Posterior cingulate gyrus (tissue), 11 donors: ENCODE data around the gene EWSR1.

Source experiments
- DNase-seq, 10 donors: peaks; one replicate each; pipeline versions ENCODE4 v3.0.0 to v3.0.0-alpha.2; 2020 to 2021; ENCODE audit warnings: mixed read lengths in 3 of 10
- intact Hi-C: fragments of 100-400 bp; cut with DNase I; formaldehyde crosslinking; loops from one replicate; pipeline ENCODE4 v1.15.1; 2023

The EWSR1 gene

DNA sequence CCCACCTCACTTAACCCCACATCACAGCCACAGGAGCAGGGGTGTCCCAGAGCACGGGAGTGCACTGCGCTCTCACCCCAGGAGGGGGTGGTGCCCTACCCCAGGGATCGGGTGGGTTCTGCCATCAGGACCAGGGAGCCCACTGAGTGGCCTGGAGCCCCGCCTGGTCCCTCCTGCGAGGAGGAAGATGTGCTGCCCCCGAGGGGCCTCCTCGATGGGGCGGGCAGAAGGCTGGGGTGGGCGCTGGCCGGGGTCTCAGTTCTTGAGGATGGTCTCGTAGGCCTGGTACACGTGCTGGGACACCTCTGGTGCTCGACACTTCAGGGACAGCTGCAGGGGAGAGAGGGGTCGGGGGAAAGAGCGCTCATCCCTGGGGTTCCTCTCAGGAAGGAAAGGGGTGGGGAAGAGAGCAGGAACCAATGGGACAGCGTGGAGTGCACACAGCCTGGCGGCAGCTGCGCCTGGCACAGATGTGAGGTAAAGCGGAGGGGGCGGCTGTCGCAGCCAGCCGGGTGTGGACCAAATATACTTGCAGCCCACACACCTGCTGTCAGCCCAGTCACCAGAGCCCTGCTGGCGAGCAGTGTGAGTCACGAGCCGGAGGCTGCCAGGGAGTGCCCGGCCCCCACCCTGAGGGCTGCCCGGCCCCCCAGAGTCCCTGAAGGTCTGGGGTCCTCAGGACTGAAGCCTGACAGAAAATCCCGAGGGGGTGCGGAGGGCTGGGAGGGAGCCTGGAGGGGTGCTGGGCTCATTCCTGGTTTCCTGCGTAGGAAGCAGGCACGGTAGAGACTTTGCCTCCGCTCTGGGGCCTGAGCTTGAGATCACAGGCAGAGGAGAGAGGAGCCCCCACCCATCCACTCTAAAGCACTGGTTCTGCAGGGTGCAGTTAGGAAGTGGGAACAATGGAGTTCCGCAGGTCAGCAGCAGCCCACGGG lies 60.8 kb downstream of the EWSR1 start:
- DNase-seq = peak in 8 of 10 donors; percentile 67 to 96 (median 78)
- intact Hi-C loops = no loop called here

DNA sequence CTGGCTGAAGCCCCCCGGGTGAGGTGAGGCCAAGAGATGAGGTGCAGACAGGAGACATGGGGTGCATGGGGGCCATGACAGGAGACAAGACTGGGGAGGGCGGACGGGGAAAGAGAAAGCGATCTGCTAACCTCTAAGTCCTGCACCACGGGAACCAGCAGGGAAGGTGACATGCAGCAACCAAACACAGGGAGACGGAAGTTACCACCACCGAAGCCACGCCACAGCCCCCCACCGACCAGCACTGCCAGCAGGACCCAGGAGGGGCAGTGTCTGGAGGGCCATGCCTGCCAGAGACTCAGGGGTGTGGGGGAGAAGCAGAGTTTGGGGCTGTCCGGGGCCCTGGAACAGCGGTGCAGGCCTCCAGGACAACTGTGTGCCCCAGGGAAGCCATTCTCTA lies 61.5 kb downstream of the EWSR1 start:
- no peak for DNase-seq
- intact Hi-C loops = no loop called here

DNA sequence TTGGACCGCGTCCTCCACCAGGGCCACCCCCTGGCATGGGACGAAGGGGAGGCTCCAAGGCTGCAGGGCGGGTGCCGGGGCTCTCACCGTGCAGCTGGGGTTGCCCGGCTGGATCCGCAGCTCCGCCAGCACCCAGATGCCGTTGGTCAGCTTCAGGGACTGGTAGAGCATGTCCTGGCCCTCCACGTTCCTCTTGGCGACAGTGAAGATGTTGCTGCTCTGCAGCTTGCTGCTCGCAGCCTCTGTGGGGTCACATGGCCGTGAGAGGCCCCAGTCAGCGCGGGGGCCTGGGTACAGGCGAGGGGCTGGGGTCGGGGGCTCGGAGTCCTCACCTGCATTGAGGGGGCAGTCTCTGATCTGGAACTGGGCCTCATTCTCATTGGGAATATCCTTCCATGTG lies 62.2 kb downstream of the EWSR1 start:
- intact Hi-C loops = no loop called here
- no peak for DNase-seq

DNA sequence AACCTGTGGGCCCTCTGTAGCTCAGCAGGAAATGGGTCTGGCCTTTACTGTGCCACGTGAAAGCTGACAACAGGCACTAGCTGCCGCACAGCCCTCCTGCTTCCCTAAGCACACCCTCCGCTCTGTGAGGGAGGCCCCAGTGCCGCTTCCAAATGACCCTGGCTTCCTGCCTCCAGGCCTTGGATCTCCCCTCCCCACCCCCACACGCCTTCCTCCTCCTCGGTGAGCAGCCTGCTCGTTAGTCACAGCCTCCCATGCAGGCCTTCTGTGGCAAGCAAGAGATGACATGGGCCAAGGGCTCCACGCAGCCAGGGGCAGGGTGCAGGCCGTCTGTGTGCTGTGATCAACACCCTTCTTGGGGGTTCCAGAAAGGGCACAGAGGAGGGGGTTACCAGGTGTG lies 62.7 kb downstream of the EWSR1 start:
- intact Hi-C loops = no loop called here
- DNase-seq = peak in 1 of 10 donors; percentile 76

DNA sequence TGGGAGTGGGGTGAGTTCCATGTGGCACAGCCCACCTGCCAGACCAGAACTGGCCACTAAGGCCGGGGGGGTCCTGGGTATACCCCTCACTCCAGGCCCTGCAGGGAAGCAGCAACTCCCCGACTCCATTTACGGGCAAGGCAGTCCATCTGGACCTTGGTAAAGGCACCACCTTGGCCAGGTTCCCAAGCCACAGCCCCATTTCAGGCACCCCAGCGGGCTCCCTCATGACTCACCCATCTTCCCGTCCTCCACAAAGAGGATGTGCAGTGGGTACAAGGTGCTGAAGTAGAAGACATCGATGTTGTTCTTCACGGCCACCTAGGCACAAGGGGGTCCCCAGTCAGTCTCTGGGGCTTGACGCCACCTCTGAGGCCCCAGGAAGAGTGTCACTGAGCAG lies 63.1 kb downstream of the EWSR1 start:
- intact Hi-C loops = no loop called here
- no peak for DNase-seq

DNA sequence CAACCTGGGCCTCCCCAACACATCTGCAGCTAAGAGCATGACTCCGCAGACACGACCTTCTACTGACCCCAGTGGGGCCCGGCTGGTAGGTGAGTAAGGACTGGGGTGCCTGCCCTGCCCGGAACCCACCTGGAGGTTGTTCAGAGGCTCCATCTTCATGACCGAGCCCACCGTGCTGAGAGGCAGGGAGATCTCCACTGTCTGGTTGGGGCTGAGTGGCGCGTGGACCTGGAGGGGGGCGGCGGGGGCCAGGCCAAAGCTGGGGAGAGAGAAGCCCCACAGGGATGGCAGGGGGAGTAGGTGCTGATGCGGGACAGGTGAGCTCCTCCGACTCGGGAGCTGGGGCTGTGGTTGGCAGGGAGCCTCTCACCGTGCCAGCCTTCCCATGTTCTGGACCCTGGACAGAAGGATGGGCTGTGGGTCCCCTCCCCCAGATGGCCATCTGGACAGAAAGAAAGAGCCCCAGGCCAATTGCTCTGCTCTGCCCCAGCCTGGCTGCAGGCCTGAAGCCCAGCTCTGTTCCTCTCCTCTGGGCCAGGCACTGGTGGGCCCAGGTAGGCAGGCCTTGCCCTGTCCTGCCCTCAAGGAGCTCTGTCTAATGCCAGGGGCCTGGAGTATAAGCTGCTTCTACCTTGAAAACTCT lies 63.7 kb downstream of the EWSR1 start:
- DNase-seq = no peak

DNA sequence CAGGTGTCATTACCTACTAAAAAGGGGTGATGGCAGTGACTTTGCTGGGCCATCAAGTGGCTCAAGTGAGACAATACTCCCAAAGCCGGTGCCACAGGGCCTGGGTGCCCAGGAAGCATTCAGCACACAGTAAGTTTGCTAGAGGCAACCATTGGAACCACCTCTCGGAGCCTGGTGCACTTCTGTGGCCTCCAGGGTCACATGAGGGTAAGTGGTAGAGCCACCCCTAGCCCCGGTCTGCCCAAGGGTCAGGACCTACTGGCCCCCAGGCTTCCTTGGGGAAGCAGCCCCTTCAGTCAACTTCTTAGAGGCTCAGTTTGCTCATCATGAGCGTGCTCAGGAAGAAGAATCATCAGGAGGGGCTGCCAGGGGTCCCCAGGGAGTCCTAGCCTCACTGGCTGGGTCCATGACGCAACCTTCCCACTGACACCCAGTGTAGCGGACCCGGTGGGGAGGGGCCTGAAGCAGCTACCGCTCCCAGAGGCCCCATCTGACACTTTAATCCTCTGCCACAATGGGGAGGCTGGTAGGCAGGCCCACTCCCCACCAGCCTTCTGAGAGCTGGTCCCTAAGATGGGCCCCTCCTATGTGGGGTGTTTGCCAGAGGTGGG lies 64.9 kb downstream of the EWSR1 start:
- intact Hi-C loops = no loop called here
- DNase-seq = no peak

More for the DNA sequence above, 63.7 kb downstream of the EWSR1 start:
- intact Hi-C loops = no loop called here

DNA sequence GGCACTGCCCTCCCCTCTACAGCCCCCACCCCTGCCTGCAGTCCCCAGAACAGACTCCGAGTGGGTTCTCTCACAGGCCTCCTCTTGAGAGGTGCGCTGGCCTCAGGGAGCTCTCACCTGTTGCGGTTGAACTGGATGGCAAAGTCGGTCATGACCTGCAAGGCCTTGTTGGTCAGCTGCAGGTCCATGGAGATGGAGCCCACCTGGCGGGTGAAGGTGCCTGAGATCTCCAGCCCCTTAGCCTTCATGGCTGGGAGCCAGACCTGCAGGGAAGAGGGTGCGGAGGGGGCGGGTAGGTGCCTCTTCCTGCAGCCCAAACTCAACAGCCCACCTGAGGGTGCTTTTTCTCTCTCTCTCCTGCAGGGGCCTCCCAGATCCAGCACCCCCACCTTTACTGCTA lies 66.1 kb downstream of the EWSR1 start:
- intact Hi-C loops = no loop called here
- DNase-seq = no peak

DNA sequence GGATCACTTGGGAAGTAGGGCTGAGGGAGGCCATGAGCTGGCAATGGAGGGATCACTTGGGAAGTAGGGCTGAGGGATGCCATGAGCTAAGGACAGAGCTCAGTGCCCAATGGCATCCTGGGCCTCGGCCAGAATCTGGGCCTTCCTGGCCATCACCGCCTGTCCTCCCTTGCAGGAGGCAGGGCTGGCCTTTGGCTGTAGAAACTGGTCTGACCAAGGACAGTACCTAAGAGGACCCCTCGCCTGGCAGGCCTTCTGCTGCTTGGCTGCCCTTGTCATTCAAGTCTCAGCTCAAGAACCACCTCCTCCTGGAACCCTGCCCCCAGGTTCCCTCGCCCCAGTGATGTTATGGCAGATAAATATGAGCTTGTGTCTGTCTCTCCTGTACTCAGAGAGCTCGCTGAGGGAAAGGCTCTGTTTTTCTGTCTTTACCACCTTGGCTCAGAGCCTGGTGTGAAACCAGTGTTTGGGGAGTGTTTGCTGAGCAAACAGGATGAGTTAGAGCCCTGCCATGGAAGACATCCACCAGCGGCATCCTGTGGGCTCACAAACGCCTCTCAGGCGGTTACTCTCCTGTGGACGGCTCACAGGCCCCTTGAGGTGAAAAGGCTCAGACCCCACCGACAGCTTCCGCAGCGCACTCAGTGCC lies 66.8 kb downstream of the EWSR1 start:
- DNase-seq = no peak
- intact Hi-C loops = no loop called here

DNA sequence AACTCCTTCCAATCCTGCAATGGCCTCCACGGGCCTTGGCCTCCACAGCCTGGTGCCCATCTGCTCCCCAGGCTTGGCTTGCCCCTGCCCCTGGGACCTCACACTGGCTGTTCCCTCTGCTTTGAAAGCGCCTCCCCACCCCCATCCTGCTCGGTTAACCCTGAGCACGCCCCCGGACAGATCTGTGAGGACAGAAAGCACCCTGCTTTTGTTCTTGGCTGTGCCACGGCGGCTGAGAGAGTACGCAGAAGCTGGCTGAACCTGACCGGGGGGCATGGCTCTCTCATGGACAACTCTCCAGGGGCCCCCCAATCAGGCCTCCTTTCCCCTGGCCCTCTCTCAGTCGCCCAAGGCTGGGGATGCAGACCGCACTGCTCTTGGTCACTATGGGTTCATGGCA lies 67.6 kb downstream of the EWSR1 start:
- intact Hi-C loops = no loop called here
- DNase-seq = no peak

DNA sequence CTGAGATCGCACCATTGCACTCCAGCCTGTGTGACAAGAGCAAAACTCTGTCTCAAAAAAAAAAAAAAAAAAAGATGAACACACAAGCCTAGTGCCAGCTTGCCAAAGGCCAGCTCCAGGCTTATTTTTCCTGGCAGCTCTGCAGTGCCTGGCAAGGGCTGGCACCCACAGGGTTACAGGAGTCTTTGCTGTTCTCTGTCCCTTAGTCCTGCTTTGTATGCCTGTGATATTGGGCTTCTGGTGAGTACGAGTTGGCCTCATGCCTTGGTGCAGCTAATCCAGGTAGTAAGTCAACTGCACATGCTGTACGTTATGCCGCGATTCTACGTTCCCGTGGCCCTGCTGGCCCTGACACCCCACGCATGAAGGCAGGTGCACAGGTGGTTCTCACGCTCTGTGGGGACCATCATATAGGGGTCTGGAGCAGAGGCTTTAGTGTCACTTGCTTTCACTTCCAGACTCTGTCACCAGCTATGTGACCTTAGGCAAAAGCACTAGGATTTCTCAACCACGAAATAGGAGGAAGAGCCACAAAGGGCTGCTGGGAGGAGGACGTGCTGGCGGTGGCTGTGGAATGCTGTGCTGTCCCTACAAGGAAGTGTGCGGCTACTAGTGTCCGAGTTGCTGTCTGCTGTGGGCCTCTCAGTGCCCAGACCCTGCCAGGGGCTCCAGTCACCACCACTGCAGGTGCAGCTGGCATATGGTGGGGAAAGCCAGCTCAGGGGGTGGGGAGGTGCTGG lies 68.9 kb downstream of the EWSR1 start:
- no peak for DNase-seq
- intact Hi-C loops = no loop called here

DNA sequence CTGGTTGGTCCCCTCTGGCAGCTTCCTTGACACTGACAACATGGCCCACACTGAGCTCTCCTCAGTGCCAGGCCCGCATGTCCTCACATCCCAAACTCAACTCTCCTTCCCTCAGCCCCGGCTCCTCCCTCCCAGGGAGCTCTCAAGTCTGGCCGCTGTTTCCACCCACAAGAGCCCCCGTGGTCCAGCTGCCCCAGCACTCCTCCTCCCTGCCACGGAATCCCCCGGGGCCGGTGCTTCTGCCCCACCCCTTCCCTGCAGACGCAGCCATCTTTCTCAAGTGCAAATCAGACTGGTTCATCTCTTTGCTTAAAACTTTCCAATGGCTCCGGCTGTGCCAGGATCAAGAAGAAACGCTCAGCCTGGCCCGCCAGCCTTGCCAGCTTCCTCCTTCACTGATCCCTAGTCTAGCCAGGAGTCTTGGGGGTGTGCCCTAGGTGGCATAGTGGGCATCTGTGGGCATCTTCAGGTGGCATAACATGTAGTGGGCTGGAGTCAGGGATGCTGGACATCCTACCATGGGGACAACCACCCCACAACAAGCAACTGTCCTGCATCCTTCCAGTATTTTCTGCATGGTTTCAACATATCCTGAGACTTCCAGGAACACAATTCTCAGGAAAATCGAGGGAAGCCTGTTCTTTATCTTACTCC lies 69.7 kb downstream of the EWSR1 start:
- intact Hi-C loops = no loop called here
- no peak for DNase-seq

DNA sequence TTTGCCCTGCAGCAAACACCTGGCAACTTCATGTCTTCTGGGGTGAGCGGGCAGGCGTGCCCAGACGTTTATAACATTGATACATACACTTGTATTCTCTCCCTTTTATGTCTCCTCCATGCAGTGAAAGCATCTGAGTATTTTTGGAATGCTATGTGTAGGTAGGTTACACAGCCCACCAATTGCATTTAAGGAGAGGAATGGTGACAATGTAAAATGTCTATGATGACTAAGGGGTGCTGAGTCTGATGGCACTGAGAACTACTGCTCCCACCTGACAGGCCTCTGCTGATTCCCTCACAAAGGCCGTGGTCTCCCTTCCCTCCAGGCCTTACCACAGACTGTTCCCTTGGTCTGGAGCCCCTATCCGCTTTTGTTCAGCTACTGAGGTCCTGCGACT lies 70.3 kb downstream of the EWSR1 start:
- no peak for DNase-seq
- intact Hi-C loops = no loop called here

DNA sequence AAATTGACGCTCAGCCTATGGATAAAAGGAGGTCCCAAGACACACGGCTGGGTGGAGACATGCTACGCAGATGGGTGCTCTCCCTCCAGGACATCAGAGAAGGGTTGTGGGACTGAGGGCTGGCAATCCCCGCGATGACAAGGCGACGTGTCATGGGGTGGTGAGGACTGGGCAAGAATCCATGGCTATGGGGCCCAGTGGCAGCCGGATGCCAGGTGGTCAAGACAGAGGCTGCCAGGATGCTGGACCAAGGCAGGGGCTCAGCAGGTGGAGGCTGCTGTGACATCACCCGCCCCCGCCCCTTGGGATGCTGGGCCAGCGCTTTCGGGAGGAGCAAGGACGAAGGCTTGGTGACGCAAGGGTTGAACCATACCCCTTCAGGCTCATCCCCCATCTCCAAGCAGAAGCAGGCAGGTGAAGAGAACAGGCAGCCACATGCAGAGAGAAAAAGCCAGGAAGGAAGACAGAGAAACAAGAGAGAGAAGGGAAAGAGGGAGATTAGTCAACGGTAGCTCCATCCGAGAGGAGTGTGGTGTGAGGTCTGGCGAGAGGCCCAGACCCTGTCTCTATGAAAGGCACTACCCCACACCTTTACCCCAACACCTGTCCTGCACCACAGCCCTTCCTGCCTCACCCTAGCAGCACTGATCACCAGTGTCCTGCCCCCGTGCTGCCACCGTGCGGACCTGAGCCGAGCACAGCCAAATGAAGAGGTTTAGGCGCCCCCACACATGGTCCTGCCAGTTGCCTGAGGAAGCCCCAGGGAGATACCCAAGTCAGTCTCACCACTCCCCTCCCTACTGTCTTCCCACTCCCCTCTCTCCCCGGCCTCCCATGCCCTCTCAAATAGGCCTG lies 71.5 kb downstream of the EWSR1 start:
- no peak for DNase-seq
- intact Hi-C loops = no loop called here

DNA sequence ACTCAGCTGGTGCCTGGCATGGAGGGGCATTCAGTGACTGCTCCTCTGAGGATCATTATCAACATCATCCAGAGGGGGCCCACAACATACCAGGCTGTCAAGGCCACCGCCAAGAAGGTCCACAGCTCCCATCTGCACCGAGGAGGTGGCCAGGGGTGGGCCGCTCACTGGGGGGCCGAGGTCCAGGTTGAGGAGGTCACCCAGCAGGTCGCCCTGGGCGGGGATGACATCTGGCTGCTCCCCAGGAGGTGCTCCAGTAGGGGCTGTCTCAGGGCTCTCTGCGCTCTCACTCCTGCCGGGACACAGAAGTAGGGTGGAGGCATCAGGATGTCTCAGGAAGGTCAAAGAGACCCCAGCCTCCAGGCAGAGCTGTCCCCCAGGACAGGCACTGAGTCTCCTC lies 72.5 kb downstream of the EWSR1 start:
- intact Hi-C loops = no loop called here
- no peak for DNase-seq

DNA sequence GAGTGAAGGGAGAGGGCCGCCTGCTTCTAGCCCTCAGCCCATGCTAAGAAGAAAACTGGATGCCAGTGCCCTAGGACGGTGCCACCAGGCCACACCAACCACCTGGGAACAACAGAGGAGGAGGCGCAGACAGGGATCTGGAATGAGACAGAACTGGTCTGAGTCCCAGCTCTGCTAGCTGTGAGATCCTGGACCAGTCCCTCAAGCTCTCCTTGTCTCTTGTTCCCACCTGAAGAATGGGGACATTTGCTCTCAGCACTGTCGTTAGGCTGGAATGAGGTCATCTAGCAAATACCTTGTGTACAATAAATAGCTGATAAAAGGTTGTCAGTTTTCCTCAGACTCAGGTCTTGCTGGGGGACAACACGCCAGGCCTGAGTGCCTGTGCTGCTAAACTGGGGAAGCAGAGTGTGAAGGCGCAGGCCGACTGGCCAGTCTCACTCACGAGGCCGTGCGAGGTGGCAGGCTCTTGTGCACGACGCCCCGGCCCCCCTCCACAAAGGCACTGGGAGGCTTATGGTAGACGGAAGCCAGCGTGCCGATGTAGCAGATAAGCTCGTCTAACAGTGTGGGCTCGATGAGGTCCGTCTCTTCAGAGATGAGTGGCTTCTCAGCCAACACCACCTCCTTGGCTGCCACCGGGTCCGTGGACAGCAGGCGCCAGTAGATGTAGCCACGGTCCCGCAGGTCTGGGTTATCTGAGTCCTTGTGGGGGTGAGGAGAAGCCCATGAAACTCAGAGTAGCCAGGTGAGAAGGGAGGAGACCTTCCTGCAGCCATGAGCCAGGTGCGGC lies 73.2 kb downstream of the EWSR1 start:
- intact Hi-C loops = no loop called here
- DNase-seq = no peak

DNA sequence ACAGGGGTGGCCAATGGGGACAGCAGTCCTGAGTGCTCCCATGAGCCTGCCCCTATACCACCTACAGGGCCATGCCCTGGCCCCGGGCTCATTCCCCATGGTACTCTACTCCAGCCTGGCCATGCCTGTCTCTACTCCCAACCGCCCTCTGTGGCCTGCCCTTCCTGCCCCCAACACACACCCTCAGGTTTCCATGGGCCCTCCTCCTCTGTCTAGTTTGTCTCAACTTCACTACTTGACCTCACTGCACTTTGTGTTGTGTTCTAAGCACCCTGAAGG lies 73.7 kb downstream of the EWSR1 start:
- intact Hi-C loops = no loop called here
- DNase-seq = no peak

DNA sequence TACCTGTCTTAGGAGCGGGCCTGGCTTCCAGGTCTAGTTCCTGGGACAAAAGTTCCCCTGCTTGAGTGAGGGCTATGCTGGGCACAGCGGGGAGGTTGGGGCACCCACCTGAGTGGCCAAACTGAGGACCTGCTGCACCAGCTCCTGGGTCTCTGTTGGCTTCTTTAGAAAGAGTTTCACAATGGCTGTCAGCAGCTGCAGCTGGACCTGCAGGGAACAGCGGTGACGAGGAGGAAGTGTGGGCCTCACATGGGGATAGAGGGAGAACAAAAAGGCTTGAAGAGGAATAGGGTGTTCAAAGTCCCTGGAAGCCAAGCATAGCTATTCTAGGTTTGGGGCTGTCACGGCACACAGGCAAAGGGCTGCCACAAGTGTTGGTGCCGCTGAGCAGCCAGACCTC lies 74.1 kb downstream of the EWSR1 start:
- intact Hi-C loops = no loop called here

More for the DNA sequence above, 74.1 kb downstream of the EWSR1 start:
- DNase-seq = no peak
